GM12874 (cell line): ENCODE data around the gene PRR5L.
A peak's percentile ranks its signal among the peaks of the same experiment; 100 is the strongest.

ENCODE experiments used
- CTCF ChIP-seq: IDR thresholded peaks from 2 replicates; pipeline ENCODE4 v1.5.1; 2011; ENCODE audit warnings: low read depth, mild to moderate bottlenecking, control low read depth, low read length, moderate library complexity; ENCODE audit not compliant: insufficient read depth

PRR5L gene

GRCh38 chr11:36281850-36282249 is 14.2 kb upstream of the PRR5L start:
- no peak for TF ChIP-seq CTCF

GRCh38 chr11:36282926-36283325 is 13.2 kb upstream of the PRR5L start:
- TF ChIP-seq CTCF: no peak

GRCh38 chr11:36288442-36289225 is 7.5 kb upstream of the PRR5L start:
- no peak for TF ChIP-seq CTCF

- no peak for TF ChIP-seq CTCF
These were observed 6.7 kb upstream of the PRR5L start, which contains the start of gene COMMD9 for GRCh38 chr11:36289226-36289852. Gene COMMD9, minus strand, starts transcription at chr11:36289424. Its CDS starts 12 bp downstream, at chr11:36289412.

- peak; percentile 41; the same call in 1 of the 2 replicates for TF ChIP-seq CTCF
These were observed 3.8 kb upstream of the PRR5L start for GRCh38 chr11:36292311-36292722.

GRCh38 chr11:36296884-36297543 is 926 bp downstream of the PRR5L start:
- TF ChIP-seq CTCF: no peak

- no peak for TF ChIP-seq CTCF
These were observed 4.6 kb downstream of the PRR5L start for GRCh38 chr11:36300650-36301049.
